NB4 (cell line): Measurements from ENCODE around the gene FAM83D.

Experiments used
- MYC ChIP-seq: IDR thresholded peaks from 2 replicates; pipeline ENCODE4 v1.6.1; 2011; ENCODE audit warnings: low read depth, low read length
- POLR2A ChIP-seq: IDR thresholded peaks from 2 replicates; pipeline ENCODE4 v1.6.1; 2011; ENCODE audit warnings: mild to moderate bottlenecking; ENCODE audit not compliant: insufficient read length; ENCODE audit errors: extremely low read depth
- TF ChIP-seq, protein P1 (sequence below): IDR thresholded peaks from one replicate; pipeline ENCODE4 v1.5.1; 2012; ENCODE audit warnings: low read depth, low read length

DNA sequence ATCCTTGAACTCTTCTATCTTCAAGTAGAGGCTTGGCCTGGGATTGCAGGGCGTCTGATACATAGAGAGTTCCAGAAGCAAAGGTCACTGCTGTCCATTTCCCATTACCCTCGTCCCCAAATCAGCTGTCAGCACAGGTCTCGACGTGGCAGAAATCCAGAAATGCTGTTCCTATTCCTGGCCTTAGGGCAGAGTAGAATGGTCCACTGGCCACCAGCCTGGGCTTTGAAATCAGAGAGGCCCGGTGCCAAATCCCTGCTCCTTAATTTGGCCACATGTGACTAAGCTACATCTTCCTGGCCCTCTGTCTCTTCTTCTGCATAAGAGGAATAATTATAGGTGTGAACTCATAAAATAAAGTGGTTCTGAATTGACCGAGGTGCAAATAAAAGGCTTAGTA is 40.9 kb upstream of the FAM83D start:
- TF ChIP-seq, protein P1, sequence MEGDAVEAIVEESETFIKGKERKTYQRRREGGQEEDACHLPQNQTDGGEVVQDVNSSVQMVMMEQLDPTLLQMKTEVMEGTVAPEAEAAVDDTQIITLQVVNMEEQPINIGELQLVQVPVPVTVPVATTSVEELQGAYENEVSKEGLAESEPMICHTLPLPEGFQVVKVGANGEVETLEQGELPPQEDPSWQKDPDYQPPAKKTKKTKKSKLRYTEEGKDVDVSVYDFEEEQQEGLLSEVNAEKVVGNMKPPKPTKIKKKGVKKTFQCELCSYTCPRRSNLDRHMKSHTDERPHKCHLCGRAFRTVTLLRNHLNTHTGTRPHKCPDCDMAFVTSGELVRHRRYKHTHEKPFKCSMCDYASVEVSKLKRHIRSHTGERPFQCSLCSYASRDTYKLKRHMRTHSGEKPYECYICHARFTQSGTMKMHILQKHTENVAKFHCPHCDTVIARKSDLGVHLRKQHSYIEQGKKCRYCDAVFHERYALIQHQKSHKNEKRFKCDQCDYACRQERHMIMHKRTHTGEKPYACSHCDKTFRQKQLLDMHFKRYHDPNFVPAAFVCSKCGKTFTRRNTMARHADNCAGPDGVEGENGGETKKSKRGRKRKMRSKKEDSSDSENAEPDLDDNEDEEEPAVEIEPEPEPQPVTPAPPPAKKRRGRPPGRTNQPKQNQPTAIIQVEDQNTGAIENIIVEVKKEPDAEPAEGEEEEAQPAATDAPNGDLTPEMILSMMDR = no peak
- TF ChIP-seq MYC (no peak), POLR2A (no peak)
